Mammary epithelial cell (primary cell): ENCODE measurements around the gene ERI2.

Source experiments
- EZH2 ChIP-seq: IDR thresholded peaks from 2 replicates; pipeline ENCODE4 v1.6.1; 2012; ENCODE audit warnings: low read length, inconsistent platforms, borderline replicate concordance
- TF ChIP-seq, protein P1 (sequence below), 2 donors: IDR thresholded peaks in 1 of 2; conservative IDR thresholded peaks in 1 of 2; 2 replicates each; pipeline ENCODE4 v1.5.1; 2011 to 2012; ENCODE audit warnings: inconsistent platforms in 2 of 2, low read length in 2 of 2, mild to moderate bottlenecking in 2 of 2, control low read depth in 1 of 2, low read depth in 1 of 2; ENCODE audit not compliant: insufficient read depth in 1 of 2; ENCODE audit errors: extremely low read depth in 1 of 2

DNA sequence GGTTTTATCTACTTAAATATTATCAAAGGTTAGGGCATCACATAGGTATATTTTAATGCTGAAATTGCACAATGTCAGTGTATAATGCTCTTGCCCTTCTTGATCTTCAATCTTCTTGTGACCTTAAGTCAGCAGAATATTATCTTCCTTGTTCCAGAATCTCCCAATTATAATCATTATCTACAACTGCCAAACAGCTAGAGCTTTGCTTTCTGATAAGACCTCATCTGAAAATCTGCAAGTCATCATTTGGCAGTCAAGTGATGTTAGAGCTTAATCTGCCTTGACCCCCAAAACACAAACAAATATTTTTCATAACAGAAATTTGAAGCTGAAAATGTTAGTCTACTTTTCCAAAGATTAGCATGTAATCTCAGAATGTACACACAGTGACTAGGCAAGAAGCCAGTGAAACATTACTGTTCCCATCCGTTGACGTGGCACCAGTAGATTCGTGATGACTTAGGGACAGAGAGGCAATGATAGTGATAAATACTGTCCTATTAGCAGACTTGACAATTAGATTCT, 19.8 kb upstream of the ERI2 start:
- TF ChIP-seq, protein P1, sequence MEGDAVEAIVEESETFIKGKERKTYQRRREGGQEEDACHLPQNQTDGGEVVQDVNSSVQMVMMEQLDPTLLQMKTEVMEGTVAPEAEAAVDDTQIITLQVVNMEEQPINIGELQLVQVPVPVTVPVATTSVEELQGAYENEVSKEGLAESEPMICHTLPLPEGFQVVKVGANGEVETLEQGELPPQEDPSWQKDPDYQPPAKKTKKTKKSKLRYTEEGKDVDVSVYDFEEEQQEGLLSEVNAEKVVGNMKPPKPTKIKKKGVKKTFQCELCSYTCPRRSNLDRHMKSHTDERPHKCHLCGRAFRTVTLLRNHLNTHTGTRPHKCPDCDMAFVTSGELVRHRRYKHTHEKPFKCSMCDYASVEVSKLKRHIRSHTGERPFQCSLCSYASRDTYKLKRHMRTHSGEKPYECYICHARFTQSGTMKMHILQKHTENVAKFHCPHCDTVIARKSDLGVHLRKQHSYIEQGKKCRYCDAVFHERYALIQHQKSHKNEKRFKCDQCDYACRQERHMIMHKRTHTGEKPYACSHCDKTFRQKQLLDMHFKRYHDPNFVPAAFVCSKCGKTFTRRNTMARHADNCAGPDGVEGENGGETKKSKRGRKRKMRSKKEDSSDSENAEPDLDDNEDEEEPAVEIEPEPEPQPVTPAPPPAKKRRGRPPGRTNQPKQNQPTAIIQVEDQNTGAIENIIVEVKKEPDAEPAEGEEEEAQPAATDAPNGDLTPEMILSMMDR (conservative IDR thresholded peaks at IDR 0.05 in 1 of 2, IDR thresholded peaks at IDR 0.05 in 1 of 2; ENCODE audit: extremely low read depth in 1 of 2, insufficient read depth in 1 of 2, low read depth in 1 of 2, low read length in 2 of 2): no peak
- TF ChIP-seq EZH2: no peak
